PC-3 (cell line): Measurements from ENCODE around the gene TRMT2A.

ENCODE experiments used
- EZH2 ChIP-seq: fragments of 300-600 bp; sonication (generic); IDR thresholded peaks from one replicate; pipeline ENCODE4 v1.6.1; 2017; ENCODE audit warnings: antibody characterized with exemption, mild to moderate bottlenecking, low read length; ENCODE audit not compliant: unreplicated experiment
- EZH2phosphoT487 ChIP-seq: fragments of 300-600 bp; sonication (generic); IDR thresholded peaks from 2 replicates; pipeline ENCODE4 v1.6.1; 2018; ENCODE audit warnings: mild to moderate bottlenecking, antibody characterized with exemption, low read length, borderline replicate concordance
- TF ChIP-seq, protein P1 (sequence below): fragments of 300-600 bp; sonication (generic); conservative IDR thresholded peaks from 2 replicates; pipeline ENCODE4 v1.5.1; 2017; ENCODE audit warnings: antibody characterized with exemption, low read depth, mild to moderate bottlenecking, low read length

DNA sequence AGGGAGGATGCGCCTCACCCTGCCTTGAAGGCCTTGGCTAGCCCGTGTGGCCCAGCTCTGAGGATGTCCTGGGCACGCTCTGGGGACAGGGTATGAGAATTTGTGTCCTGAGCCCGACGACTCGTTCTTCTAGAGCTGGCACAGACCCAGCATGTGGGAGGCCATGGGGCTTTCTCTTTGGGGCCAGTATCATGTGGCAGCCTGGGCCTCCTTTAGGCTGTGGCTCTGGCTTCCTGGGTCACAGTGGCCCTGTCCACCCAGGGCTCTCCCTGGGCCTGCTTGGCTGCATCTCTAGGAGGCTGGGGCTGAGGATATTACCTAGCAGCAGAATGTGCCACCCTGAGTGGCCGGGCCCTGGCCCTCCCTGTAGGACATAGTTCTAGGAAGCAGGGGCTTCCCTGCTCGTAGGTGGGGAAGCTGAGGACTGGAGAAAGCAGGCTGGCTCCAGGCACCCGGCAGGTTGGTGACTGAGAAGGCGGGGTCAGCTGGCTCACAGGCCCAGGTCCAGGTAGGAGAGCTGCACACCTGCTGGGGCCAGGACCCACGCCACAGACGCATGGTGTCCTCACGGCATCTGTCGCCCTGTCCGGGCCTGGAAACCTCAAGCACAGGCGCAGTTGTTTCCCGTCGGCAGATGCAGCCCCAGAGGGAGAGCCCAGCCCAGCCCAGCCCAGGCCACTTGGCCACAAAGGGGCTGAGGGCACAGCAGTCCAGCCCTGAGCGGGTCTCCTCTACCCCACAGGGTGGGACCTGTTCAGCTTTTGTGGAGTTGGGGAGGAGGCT is 27.0 kb upstream of the TRMT2A start:
- TF ChIP-seq EZH2 (no peak), EZH2phosphoT487 (no peak)
- TF ChIP-seq, protein P1, sequence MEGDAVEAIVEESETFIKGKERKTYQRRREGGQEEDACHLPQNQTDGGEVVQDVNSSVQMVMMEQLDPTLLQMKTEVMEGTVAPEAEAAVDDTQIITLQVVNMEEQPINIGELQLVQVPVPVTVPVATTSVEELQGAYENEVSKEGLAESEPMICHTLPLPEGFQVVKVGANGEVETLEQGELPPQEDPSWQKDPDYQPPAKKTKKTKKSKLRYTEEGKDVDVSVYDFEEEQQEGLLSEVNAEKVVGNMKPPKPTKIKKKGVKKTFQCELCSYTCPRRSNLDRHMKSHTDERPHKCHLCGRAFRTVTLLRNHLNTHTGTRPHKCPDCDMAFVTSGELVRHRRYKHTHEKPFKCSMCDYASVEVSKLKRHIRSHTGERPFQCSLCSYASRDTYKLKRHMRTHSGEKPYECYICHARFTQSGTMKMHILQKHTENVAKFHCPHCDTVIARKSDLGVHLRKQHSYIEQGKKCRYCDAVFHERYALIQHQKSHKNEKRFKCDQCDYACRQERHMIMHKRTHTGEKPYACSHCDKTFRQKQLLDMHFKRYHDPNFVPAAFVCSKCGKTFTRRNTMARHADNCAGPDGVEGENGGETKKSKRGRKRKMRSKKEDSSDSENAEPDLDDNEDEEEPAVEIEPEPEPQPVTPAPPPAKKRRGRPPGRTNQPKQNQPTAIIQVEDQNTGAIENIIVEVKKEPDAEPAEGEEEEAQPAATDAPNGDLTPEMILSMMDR: no peak
